ENCODE results near the gene HBEGF. TPM values are rescaled to one million over a fixed set of nuclear protein-coding genes. Genes with fewer than 3 reads are reported as not detected.

HBEGF gene
- total RNA-seq, 4 donors from 2014 or later = 27.1 to 30.9 (median 27.8) TPM

- TF ChIP-seq POLR2A (IDR thresholded peaks at IDR 0.05) = peak in 1 of 2 donors; percentile 20
- no peak for TF ChIP-seq CTCF (IDR thresholded peaks at IDR 0.05)
- peak in 1 of 2 donors; percentile 55 for TF ChIP-seq EP300 (IDR thresholded peaks at IDR 0.05)
- Histone ChIP-seq H3K4me1 (peaks cover 0 to 79% (median 26%) of the 10 kb centered on the region in 4 donors), H3K9me3 (no peaks in the 10 kb centered on the region), H3K4me3 (no peak overlapping the region), H3K27me3 (no peaks in the 10 kb centered on the region), H3K36me3 (peaks cover 0 to 1% (median 0%) of the 10 kb centered on the region in 3 donors), H3K27ac (peak overlapping the region; percentile 51 to 85 (median 72))
- 29 to 40% methylated on average over 4 of the region's 4 CpGs for WGBS, 2 donors
- no peak for DNase-seq (ENCODE audit: low spot score in 2 of 2)
Observed at GRCh38 chr5:140293091-140293848, 53.1 kb downstream of the HBEGF start.

GRCh38 chr5:140292212-140293036, 54.0 kb downstream of the HBEGF start:
- WGBS, 2 donors = 70 to 72% methylated on average over 1 of the region's 1 CpG
- Histone ChIP-seq H3K9me3 (no peaks in the 10 kb centered on the region), H3K27me3 (no peaks in the 10 kb centered on the region), H3K27ac (peak overlapping the region; percentile 41 to 85 (median 72)), H3K36me3 (no peaks in the 10 kb centered on the region), H3K4me1 (peaks cover 0 to 70% (median 24%) of the 10 kb centered on the region in 4 donors), H3K4me3 (no peak overlapping the region)
- TF ChIP-seq CTCF (IDR thresholded peaks at IDR 0.05) (no peak), EP300 (IDR thresholded peaks at IDR 0.05) (no peak), POLR2A (IDR thresholded peaks at IDR 0.05) (no peak)
- no peak for DNase-seq (ENCODE audit: low spot score in 2 of 2)

GRCh38 chr5:140287801-140288521, 58.4 kb downstream of the HBEGF start:
- H3K4me3 ChIP-seq = no peak overlapping the region
- WGBS, 2 donors = 62 to 69% methylated on average over 7 of the region's 7 CpGs
- no peak for DNase-seq (ENCODE audit: low spot score in 2 of 2)
- no peaks in the 10 kb centered on the region for H3K27me3 ChIP-seq
- peaks cover 0 to 52% (median 4%) of the 10 kb centered on the region in 4 donors for H3K4me1 ChIP-seq
- H3K27ac ChIP-seq = no peak overlapping the region
- TF ChIP-seq CTCF (IDR thresholded peaks at IDR 0.05) = no peak
- TF ChIP-seq POLR2A (IDR thresholded peaks at IDR 0.05) = no peak
- no peak for TF ChIP-seq EP300 (IDR thresholded peaks at IDR 0.05)
- no peaks in the 10 kb centered on the region for H3K36me3 ChIP-seq
- H3K9me3 ChIP-seq = no peaks in the 10 kb centered on the region

GRCh38 chr5:140286424-140286823, 60.0 kb downstream of the HBEGF start:
- no peaks in the 10 kb centered on the region for H3K36me3 ChIP-seq
- H3K9me3 ChIP-seq = no peaks in the 10 kb centered on the region
- no peak for DNase-seq (ENCODE audit: low spot score in 2 of 2)
- 71 to 85% methylated on average over 5 of the region's 5 CpGs for WGBS, 2 donors
- H3K27ac ChIP-seq = no peak overlapping the region
- peaks cover 0 to 47% (median 1%) of the 10 kb centered on the region in 4 donors for H3K4me1 ChIP-seq
- no peak for TF ChIP-seq EP300 (IDR thresholded peaks at IDR 0.05)
- no peak for TF ChIP-seq POLR2A (IDR thresholded peaks at IDR 0.05)
- TF ChIP-seq CTCF (IDR thresholded peaks at IDR 0.05) = no peak
- no peak overlapping the region for H3K4me3 ChIP-seq
- H3K27me3 ChIP-seq = no peaks in the 10 kb centered on the region

Measured in tibial nerve (tissue), 4 donors.